ENCODE measurements around the gene MFSD2A.
"Not testable (repeated sequence)": the region's sequence is repeated elsewhere in the genome, so short reads cannot be mapped to it uniquely, and the experiment has no call there.

The MFSD2A gene

GRCh38 chr1:40003156-40004093 lies 48.5 kb downstream of the MFSD2A start:
- no peak for DNase-seq (ENCODE audit: low read depth)

- no peak for DNase-seq (ENCODE audit: low read depth)
Observed at GRCh38 chr1:40004857-40005256, 49.9 kb downstream of the MFSD2A start.

GRCh38 chr1:40007481-40008034 lies 52.6 kb downstream of the MFSD2A start:
- not testable (repeated sequence) for DNase-seq (ENCODE audit: low read depth)

DNA sequence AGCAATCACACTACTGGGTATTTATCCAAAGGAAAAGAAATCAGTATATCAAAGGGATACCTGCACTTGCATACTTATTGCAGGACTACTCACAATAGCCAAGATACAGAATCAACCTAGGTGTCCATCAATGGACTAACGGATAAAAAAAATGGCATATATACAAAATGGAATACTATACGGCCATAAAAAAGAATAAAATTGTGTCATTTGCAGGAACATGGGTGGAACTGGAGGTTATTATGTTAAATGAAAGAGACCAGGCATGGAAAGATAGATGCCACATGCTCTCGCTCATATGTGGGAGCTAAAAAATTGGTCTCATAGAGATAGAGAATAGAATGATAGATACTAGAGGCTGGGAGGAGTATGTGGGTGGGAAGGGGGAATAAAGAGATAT lies 56.3 kb downstream of the MFSD2A start:
- no peak for DNase-seq (ENCODE audit: low read depth)

DNA sequence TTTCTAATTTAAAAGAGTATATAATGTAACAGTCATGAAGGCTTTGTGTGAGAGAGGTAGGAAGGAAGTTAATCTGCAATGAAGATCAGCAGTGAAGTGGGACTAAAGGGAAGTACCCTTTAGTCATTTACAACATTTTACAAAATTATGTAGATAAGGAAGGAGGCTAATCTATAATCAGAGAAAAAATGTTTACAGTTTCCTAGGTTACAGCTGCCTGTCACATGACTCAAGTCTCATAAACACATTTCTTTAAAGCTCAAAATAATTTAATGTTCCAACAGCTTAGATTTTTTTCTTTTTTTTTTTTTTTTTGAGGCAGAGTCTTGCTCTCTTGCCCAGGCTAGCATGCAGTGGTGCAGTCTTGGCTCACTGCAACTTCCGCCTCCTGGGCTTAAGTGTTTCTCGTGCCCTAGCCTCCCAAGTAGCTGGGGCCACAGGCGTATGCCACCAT lies 59.3 kb downstream of the MFSD2A start:
- no peak for DNase-seq (ENCODE audit: low read depth)

- no peak for DNase-seq (ENCODE audit: low read depth)
Observed at GRCh38 chr1:40014812-40015594, 60.1 kb downstream of the MFSD2A start.

GRCh38 chr1:40017951-40018575 lies 63.1 kb downstream of the MFSD2A start:
- no peak for DNase-seq (ENCODE audit: low read depth)
